ENCODE results near the gene EARS2.

The EARS2 gene

DNA sequence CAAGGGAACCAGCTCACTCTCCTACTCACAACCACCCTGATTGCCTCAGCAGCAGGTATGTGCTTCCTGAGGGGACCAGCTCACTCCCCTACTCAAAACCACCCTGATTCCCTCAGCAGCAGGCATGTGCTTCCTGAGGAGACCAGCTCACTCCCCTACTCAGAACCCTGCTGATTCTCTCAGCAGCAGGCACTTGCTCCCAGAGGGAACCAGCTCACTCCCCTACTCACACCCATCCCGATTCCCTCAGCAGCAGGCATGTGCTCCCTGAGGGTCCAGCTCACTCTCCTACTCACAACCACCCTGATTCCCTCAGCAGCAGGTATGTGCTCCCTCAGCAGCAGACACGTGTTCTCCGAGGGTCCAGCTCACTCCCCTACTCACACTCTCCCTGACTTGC is 78.0 kb downstream of the EARS2 start:
- no peak for DNase-seq (ENCODE audit: low read depth)
- H3K4me3 ChIP-seq (ENCODE audit: low read depth, low read length), result no peak overlapping the region
- TF ChIP-seq POLR2A (IDR thresholded peaks at IDR 0.05; ENCODE audit: extremely low read depth, insufficient read length) (no peak), MYC (IDR thresholded peaks at IDR 0.05; ENCODE audit: low read depth, low read length) (no peak)
- TF ChIP-seq, protein P1, sequence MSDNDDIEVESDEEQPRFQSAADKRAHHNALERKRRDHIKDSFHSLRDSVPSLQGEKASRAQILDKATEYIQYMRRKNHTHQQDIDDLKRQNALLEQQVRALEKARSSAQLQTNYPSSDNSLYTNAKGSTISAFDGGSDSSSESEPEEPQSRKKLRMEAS (IDR thresholded peaks at IDR 0.05; ENCODE audit: low read depth, low read length), result no peak
- TF ChIP-seq, protein P2, sequence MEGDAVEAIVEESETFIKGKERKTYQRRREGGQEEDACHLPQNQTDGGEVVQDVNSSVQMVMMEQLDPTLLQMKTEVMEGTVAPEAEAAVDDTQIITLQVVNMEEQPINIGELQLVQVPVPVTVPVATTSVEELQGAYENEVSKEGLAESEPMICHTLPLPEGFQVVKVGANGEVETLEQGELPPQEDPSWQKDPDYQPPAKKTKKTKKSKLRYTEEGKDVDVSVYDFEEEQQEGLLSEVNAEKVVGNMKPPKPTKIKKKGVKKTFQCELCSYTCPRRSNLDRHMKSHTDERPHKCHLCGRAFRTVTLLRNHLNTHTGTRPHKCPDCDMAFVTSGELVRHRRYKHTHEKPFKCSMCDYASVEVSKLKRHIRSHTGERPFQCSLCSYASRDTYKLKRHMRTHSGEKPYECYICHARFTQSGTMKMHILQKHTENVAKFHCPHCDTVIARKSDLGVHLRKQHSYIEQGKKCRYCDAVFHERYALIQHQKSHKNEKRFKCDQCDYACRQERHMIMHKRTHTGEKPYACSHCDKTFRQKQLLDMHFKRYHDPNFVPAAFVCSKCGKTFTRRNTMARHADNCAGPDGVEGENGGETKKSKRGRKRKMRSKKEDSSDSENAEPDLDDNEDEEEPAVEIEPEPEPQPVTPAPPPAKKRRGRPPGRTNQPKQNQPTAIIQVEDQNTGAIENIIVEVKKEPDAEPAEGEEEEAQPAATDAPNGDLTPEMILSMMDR (IDR thresholded peaks at IDR 0.05; ENCODE audit: low read depth, low read length), result no peak

DNA sequence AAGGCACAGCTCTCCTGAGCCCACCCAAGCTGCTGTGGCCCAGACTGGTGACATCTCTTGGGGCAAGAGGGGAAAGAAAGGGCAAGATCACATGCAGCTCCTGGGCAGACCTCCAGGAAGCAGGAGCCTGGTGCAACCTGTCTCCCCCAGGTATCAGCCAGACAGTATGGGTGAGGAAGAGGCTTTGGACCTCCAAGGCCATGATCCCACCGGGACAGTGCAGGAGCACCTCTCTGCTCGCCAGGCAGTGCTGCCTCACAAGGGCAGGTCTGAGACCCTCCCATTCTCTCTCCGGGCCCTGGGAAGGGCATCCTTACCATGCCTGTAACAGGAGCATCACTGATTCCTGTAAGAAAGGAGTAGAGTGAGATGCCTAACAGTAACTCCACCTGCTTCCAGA is 78.6 kb downstream of the EARS2 start:
- no peak for TF ChIP-seq POLR2A (IDR thresholded peaks at IDR 0.05; ENCODE audit: extremely low read depth, insufficient read length)
- TF ChIP-seq, protein P2 (IDR thresholded peaks at IDR 0.05; ENCODE audit: low read depth, low read length), result no peak
- no peak for DNase-seq (ENCODE audit: low read depth)

GRCh38 chr16:23476289-23476688 is 80.9 kb downstream of the EARS2 start:
- no peak for DNase-seq (ENCODE audit: low read depth)
- H3K4me3 ChIP-seq (ENCODE audit: low read depth, low read length), result no peak overlapping the region
- TF ChIP-seq POLR2A (IDR thresholded peaks at IDR 0.05; ENCODE audit: extremely low read depth, insufficient read length) (no peak), MYC (IDR thresholded peaks at IDR 0.05; ENCODE audit: low read depth, low read length) (no peak)
- TF ChIP-seq, protein P2 (IDR thresholded peaks at IDR 0.05; ENCODE audit: low read depth, low read length), result no peak
- TF ChIP-seq, protein P1 (IDR thresholded peaks at IDR 0.05; ENCODE audit: low read depth, low read length), result no peak

More for the DNA sequence above, 78.6 kb downstream of the EARS2 start:
- H3K4me3 ChIP-seq (ENCODE audit: low read depth, low read length), result no peak overlapping the region
